Hindlimb muscle (tissue), 1 donor: ENCODE data around the gene OTOF. TPM values are rescaled to one million over a fixed set of nuclear protein-coding genes. Genes with fewer than 3 reads are reported as not detected.

Experiments
- DNase-seq: peaks from one replicate; pipeline ENCODE4 v3.0.0-alpha.2; 2013
- polyA plus RNA-seq: library from polyadenylated mRNA; unstranded; fragments of 120-200 nt; gene quantifications from one replicate; pipeline ENCODE4 v1.2.1, GENCODE V29; 2013; ENCODE audit not compliant: insufficient read length

Gene OTOF
- polyA plus RNA-seq, result 15.7 TPM

DNA sequence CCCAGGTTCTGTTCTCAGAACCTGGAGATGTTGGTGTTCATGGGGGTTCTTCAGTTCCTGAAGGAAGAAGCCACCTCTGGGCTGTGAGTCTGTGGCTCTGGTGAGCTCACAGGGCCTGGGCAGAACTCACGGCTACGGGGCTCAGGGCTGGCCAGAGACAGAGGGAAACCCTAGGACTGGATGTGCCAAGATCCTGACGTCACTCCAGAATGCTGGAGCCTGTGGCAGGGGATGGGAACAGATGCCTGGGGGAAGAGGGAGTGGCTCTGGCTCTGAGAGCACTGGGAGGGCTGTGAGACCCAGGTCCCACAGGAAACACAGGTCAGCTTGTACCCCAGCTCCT lies at the start of gene OTOF:
OTOF (minus strand) TSS at position 214 of the 343 bp plus-strand sequence.
- peak; percentile 57 for DNase-seq

DNA sequence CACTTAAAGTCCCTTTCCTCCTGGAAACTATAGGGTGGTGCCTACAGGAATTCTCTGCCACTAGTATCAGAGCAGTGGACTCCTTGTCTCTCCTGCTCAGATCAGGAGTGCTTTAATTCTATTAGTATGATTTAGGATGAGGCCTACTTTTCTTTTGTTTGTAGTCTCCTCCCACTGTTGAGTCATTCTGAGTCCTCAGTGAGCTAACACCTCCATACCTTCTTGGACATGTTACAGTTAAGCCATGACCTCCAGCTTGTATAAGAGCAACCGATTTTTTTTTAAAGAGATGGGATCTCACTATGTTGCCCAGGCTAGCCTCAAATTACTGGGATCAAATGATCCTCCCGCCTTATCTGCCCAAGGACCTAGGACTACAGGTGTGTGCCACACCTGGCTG lies 48.7 kb upstream of the OTOF start:
- no peak for DNase-seq

DNA sequence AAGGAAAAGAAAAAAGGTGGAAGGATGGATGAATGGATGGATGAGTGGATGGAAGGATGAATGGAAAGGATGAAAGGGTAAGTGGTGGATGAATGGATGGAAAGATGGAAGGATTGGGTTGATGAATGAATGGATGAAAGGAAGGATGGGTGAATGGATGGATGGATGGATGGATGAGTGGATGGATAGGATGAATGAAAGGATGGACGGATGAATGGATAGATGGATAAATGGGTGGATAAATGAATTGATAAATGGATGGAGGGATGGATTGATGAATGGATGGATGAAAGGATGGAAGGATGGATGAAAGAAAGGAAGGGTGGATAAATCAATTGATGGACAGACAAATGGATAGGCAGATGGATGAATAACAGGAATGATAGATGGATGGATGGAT lies 48.2 kb upstream of the OTOF start:
- no peak for DNase-seq

DNA sequence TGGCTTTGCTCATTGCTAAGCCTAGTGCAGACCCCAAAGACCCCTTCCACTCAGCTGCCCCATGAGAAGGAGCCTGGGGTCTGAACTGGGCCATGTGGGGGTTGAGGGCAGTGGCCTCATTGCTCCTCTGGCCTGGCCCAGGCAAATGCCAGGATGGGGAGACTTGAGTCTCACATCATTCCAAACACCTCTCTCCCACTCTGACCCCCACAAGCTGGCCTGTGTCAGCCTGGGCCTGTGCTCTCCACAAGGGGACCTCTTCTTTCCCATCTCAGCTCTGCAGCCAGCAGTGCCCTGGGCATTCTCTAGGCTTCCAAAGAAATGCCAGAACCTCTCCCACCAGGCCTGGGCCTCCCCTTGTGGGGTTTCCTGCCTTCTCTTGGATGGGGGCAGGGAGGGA lies 45.8 kb upstream of the OTOF start:
- no peak for DNase-seq

DNA sequence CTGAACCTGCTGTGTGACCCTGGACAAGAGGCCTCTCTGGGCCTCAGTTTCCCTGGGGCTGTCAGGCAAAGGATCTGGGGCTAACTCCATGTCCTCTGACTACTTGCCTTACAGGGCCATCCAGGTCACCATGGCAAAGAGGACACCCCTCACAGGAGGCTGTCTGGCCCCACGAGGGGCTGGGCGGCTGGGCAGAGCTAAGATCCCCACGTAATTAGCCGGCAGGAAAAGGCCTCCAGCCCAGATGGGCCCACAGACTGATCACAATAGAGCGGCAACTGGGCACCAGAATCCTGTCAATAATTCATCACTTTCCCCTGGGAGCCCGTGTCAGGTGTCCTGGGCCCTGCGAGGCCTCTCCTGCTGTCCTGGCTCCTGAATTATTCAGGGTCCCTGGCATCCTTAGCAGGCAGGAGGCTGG lies 44.8 kb upstream of the OTOF start:
- no peak for DNase-seq

DNA sequence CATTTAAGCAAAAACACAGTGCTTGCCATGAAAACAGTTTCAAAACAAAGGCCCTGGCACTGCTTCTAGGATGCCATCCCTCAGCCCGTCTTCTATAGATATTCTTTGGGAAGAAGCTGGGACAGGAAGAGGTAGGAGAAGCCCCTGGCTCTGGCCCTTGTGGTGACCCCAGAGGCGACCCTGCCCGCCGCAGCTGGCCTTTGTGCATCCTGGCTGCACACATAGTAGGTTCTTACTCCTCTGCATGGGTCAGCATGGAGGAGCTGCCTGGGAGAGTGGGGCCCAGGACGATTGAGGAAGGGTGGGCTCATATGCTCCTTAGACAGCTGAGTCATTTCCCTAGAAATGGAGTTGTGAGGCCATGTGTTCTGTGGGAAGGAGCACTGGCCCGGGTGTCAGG lies 44.4 kb upstream of the OTOF start:
- DNase-seq, result no peak

DNA sequence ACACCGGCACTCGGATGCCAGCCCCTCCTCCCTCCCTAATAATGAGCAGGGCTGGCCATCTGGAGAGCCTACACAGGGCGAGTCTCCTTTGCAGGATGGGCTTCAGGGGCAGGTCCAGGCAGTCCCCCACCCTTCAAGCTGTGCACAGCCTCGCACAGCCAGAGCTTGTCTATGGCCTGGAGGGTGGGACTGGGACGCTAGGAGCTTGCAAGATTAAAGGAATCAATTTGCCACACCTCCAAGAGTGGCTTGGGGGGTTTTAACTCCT lies 43.9 kb upstream of the OTOF start:
- no peak for DNase-seq

DNA sequence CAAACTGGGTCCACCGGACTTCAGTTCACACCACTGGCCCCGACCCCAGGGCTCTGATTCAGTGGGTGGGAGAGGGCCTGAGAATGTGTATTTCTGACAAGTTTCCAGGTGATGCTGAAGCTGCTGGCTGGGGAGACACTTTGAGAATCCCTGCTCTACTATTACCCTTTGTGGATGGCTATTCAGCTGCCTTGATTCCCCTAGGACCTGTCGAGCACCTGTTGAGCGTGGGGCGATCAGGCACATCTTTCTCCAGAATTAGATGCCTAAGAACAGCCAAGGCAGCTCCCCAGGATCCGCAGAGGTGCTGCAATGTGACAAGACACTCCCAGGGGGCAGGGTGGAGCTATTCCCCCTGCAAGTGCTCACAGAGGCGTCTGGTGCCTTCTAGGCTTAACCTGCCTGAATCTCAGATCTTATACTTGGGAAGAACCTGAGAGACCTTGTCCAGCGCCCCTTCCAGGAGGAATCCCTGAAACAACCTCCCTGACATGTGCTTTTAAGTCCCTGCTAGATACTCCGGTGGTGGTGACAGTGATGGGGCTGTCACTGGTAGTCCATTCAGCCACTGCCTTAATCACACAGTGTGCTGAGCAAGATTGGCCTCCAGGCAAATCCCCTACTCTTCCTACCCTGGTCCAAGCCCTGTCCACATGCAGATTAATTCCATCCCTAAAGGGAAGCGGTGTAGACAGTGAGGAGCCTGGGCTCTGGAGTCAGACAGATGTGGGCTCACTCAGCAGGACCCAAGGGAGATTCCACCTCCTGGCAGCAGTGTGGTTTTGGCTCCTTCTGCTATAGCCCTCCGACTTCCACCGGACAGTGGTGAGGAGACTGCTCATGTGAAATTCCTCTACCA lies 43.4 kb upstream of the OTOF start:
- DNase-seq, result no peak

DNA sequence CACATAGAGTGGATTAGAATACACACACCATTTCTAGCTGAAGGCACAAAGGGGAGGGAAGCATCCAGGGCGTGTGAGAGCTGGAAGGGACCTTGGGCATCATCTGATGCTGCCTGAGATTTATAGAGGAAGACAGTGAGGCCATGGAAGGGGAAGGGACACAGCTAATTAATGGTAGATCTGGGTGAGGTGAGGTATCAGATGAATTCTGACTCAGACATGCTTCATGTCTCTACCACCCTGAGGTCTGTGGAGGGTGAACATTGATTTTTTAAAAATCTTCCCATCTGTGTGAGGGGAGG lies 42.2 kb upstream of the OTOF start:
- no peak for DNase-seq

DNA sequence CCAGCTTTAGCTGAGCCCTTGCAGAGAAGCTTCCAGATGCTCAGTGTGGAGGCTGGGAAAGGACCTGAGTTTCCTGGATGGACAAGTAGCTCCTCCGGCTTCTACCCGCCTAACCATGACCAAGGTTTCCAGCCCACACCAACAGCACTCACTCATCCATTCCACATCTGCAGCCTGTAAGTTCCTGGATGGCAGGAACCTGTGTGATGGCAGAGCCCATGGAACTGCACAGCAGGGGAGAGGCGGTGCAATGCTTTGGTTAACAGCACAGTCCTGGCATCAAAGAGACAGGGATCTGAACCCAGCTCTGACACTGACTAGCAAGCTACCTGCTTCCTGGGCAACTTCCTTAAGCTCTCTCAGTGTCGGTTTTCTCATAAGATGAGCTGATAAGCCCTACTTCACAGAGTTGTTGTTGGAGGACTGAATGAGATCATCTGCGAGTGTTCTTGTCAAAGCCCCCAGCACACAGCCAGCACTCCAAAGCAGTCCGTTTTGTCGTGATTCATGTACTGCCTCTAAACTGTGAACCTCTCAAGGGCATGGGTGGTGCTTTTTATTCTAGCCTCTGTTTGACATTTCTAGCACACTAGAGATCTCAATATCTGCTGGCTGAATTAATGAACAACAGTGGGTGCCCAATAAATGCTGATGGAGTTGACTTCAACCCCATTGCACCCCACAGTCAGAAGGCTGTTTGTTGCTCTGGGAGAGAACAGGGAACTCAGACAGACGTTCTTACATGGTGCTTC lies 41.6 kb upstream of the OTOF start:
- no peak for DNase-seq

DNA sequence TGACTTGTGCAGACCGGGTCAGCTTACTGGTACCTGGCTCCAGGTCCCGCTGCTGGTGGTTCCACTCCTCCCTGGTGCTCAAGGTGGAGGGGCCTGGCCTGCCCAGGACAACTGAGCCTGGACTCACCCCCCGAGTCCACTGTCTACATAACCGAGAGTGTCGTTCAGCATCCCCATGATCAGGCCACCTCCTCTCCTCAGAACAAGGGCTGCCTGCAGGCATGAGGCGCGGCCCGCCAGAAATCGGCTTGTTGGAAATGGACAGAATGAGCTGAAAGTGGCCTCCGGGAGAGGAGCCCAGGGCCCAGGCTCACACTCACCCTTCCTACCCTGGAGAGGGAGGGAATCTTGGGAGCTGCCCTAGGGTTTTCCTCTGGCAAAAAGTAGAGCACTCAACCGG lies 38.9 kb upstream of the OTOF start:
- DNase-seq, result no peak

DNA sequence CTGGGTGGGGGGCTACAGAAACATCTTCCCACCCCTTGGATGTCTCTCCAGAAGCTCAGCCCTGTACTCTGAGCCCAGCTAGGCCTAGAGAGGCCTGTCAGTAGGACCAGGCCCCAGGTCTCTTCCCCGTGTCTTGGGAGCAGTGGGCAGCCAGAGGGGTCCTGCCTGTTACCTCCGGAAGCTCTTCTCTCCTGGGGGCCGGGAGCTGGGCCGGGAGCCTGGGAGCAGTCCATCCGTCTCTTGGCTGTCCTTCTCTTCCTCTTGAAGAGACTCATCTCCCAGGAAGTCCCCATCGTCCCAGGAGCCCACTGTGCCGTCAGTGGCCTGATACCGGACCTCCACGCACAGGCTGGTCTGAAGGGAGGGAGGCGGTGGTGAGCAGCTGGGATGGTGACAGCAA lies 38.3 kb upstream of the OTOF start:
- no peak for DNase-seq

DNA sequence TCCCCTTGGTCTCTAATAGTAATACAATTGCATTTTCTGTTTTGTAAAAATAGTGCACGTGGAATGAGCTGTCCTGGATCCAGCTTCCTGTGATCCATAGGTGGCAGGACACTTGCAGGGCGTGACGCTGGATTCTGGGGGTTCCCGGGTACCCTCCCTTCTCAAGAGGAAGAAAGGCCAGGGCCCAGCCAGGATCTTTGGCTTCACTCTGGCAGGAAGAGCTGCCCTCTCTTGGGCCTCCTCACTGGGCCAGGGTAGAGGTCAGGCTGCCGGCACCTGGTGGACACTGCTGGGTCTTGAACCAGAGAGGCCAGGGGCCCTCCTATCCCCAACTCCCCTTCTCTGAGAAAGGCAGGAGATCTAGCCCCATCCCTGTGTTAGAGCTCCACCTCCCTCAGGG lies 37.8 kb upstream of the OTOF start:
- DNase-seq, result no peak

DNA sequence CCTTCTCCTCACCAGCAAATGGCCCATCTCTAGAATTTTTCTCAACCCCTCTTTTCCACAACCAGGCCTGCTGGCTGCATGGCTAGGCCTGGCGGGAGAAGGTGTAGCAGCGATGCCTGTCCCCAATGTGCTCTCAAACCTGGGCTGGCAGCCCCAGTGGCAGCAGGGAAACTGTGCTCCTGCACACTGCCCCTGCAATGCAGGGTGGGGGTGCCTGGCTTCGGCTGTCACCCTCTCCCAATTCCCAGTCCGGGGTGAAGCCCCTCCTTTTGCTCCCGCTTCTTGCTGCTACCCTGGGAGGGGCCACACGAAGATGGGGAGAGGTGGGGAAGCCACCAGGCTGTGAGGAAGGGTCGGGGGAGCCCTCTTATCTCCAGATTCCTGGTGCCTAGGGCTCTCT lies 36.1 kb upstream of the OTOF start:
- DNase-seq, result no peak

DNA sequence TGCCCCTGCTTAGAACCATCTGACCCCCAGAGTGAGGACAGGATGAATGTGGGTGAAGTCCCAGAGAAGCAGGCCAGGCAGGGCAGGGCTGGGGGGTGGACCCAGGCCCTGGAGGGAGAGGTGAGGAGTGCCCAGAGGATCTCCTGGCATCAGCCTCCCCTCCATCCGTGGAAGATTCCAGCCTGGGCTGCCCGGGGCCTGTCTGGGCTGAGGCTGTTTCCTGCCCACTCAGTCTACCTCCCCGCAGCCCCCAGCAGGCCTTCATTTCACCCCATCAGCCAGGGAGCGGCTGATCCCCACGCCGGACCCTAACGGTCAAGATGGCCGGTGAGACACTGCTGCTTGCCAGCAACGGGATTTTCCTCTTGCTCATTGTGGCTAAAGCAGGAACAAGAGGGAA lies 35.3 kb upstream of the OTOF start:
- DNase-seq, result no peak

DNA sequence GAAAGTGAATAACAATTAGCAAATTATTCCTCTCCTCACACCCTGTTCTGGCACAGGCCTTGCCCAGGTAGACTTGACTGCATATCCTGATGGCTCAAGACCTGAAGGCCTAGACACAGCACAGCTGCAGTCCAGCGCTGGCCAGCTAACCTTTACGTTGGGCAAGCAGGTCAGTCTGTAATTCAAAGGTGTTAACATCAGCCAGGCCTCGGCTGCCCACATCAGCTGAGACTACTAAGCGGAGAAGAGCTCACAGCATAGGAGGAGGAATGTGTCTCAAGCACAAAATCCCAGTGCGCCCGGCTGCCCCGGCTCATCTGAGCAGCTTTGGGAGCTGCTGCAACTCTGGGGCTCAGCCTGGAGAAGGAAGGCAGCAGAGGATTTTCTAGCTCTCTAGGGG lies 33.5 kb upstream of the OTOF start:
- DNase-seq, result no peak

DNA sequence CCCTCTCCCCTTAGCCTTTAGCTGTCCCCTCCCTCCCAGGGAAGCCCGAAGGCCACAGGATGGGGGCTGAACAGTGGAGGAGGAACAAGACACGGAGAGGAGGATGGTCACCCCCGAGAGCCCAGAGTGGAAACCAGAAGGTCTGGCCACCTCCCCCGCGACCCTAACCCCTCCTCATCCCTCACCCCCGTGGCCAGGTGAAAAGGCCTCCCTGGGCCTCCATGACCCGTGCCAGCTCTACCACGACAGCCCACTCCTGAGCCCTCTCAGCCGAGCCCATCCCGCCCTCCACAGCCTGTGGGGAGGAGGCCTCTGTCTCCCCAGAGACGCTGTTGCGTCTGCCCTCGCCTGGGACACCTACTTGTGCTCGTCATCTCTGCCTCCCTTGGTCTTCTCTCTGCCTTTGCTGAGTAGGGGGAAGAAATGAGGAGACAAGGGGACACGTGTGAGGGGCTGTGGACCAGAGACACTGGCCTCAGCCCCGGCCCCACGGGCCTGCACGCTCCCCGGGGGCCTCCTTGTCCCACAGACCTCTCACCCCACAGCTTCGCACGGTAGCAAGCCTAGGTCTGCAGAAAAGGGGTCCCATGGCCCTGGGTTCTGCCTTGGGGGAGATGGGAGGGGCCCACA lies 32.5 kb upstream of the OTOF start:
- no peak for DNase-seq

DNA sequence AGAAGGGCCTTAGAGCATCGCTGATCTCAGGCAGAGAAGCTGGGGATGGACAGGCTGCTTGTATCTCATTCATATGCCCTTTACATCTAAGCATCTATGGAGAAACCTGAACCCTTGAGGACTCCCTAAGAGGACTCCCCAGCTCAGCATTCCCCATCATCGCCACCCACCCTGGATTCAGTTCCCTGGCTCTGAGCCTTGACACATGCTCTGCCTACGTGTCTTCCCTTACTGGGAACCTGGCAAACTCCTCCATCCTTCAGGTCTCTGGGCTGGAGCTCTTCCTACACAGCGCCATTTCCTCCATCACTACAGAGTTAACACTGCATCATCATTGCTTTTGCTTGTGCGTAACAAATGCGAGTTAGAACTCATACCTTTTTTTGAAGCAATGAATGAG lies 31.2 kb upstream of the OTOF start:
- no peak for DNase-seq

DNA sequence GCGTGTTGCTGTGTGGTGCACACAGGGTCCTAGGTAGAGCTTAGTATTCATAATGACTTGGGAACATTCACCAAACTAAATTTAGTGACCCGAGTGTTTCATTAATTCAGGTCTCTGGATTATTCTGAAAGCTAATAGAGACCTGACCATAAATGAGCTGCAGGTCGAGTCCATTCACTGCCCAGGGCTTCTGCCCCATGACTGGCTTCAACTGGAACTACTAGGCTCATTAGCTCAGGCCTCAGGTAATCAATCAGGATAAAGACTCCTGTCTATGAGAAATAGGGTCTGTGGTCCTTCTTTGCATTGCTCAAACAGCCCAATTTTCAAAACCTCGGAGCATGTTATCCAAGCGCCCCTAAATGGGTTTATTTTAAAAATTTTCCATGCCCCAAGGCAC lies 30.0 kb upstream of the OTOF start:
- DNase-seq, result no peak

DNA sequence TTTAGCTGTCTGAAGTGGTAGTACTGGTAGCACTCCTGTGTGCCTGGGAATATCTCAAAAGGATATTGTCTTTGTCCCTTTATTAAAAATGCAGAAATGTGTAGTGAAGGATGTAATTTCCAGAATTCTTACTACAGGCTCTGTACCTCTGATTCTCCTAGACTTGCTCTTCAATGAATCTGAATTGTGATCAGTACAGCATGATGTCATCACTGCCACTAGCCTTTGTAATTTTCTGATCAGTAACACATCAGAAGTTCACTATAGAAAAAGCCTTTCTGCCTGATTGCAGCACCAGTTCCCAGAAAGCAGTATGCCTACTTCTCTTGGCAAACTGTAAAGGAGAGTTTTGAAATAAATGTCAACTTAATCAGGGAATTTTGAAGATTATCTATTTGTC lies 29.2 kb upstream of the OTOF start:
- no peak for DNase-seq

DNA sequence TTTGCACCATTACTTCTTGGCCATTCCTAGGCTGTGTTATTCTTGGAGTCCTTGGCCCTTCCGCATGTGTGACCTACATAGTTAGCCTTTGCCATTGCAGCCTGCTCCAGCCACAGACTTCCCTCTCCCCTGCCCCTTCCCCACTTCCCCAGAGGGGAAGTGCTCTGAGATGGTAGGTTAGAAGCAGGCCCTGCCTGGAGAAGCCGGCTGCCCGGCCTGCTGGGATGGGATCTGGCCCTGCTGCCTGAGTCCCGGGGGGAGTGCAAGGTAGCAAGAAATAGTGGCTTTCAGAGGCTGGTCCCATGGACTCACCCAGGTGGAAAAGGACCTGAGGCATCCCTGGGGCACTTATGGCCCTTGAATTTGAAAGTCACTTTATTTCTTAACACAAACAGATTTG lies 28.4 kb upstream of the OTOF start:
- DNase-seq, result no peak

DNA sequence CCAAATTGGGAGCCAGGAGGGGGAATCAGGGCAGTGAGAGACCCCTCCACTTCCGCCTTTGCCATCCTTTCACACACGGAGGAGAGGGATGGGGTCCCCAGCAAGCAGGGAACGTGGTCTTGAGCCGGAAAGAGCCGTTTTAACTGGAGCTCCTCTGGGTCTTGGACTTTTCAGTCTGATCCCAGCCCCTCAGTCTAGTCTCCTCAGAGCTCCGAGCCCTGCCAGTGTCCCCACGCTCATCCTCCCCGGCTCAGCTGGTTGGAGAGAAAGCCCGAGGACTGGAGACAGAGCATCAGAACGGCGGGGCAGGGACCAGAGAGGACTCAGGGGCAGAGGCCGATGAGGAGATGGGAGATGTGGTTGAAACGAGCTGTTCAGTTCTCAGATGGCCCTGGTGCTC lies 26.1 kb upstream of the OTOF start:
- no peak for DNase-seq

DNA sequence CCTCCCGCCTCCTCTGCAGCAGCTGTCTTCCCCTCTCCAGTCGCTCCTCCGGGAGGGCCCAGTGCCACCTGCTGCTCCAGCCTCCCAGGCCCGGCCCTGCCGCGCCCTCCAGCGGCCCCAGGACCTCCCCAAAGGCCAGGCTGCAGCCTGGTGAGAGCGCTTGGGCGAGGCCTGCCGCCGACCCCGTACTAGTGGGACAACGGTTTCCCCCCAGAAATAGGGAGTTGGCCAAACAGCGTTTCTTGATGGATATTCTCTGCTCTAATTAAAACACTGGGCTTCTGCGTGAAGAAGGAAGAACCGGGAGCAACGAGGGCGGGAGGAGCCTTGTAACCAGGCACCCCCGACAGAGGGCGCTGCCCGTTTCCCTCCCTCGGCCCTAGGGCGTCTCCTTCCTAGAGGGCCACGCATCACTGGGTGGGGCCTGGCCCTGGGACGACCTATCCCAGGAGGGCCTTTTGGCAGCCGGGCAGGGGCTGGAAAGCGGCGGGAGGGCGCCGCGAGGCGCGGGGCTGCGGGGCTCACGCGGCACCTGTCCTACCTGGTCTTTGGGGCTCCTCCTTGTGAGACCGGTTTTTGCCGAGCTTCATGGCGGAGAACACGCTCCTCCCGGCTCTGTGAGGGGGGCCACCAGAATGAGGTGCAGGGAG lies 25.4 kb upstream of the OTOF start:
- peak; percentile 56 for DNase-seq

DNA sequence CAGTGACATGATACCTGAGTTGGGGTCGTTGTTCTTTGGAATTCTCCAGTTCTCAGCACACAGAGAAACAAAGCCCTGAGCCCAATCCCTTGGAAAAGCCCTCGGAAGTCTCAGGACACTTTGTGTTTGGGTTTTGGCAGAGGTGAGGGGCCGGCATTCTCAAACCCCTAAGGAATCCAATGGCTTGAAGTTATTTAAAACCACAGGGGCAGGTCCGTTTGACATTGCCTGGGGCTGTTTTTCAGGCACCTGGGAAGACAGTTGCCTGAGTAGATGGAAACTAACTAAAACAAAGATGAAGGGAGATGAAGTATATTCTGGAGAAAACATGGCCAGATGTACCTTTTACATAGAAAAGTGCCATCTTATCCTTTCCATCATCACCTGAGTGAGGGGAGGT lies 22.5 kb upstream of the OTOF start:
- no peak for DNase-seq
